ENCODE data around the gene KLHL21. TPM values are rescaled to one million over a fixed set of nuclear protein-coding genes. Genes with fewer than 3 reads are reported as not detected.

Gene KLHL21
- total and polyA plus RNA-seq, 9 of the 15 experiments (the other 6 are each of a cell fraction or from before 2014, with no cell fraction given), result 2.1 to 42.1 (median 17.5) TPM

DNA sequence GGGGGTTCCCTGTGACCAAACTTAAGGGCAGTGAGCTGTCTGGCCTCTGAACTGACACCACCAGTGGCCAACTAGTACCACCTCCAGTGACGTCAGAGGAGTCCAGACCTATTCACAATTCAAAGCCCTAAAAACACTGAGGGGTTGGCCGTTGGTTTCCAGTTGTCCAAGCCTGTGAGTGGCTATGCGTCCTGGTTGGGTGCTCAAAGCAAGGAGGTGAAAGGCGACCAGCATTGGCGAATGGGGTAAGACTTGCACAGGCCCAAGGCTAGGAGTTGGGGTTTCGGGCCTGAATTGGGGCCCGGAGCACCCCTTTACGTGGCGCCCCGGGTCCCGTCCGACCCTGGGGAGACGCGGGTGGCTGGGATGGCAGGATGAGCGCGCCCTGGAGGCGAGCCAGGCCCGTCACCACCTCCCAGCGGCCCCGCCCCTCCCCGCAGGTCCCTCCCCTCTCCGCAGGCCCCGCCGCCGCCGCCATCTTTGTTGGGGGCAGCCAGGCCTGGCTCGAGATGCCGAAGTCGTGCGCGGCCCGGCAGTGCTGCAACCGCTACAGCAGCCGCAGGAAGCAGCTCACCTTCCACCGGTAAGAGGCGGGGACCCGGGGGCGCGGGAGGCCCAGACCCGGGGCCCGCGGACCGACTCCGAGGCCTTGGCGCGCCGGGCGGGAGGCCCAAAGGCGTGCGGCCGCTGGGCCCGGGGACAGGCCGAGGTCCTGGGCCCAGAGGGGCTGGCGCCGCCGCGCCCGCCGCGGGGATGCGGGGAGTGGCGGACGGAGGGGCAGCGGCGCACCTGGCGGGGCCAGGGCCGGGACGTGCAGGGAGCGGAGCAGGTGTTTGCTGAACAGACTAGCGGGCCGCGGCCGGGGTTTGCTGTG, 22.3 kb upstream of the KLHL21 start, which contains the start of gene THAP3 (continued):
- TF ChIP-seq CHCHD3 (CRISPR knock-in tag; IDR thresholded peaks at IDR 0.05), result no peak
- no peak for TF ChIP-seq FOSL1 (tag; conservative IDR thresholded peaks at IDR 0.05)
- no peak for TF ChIP-seq ZFP1 (CRISPR knock-in tag; IDR thresholded peaks at IDR 0.05)
- TF ChIP-seq KLF13 (tag; IDR thresholded peaks at IDR 0.05; ENCODE audit: borderline replicate concordance, low read depth), result peak; percentile 21; the same call in 1 of the 2 replicates
- no peak for TF ChIP-seq WHSC1 (IDR thresholded peaks at IDR 0.05; ENCODE audit: low read length)
- no peak for TF ChIP-seq ZNF324 (CRISPR knock-in tag; IDR thresholded peaks at IDR 0.05)
- no peak for TF ChIP-seq SNRNP70 (optimal IDR thresholded peaks at IDR 0.05; ENCODE audit: low read depth, low read length)
- no peak; the same call in 1 of the 2 replicates for TF ChIP-seq LEF1 (IDR thresholded peaks at IDR 0.05)
- TF ChIP-seq, protein P1, sequence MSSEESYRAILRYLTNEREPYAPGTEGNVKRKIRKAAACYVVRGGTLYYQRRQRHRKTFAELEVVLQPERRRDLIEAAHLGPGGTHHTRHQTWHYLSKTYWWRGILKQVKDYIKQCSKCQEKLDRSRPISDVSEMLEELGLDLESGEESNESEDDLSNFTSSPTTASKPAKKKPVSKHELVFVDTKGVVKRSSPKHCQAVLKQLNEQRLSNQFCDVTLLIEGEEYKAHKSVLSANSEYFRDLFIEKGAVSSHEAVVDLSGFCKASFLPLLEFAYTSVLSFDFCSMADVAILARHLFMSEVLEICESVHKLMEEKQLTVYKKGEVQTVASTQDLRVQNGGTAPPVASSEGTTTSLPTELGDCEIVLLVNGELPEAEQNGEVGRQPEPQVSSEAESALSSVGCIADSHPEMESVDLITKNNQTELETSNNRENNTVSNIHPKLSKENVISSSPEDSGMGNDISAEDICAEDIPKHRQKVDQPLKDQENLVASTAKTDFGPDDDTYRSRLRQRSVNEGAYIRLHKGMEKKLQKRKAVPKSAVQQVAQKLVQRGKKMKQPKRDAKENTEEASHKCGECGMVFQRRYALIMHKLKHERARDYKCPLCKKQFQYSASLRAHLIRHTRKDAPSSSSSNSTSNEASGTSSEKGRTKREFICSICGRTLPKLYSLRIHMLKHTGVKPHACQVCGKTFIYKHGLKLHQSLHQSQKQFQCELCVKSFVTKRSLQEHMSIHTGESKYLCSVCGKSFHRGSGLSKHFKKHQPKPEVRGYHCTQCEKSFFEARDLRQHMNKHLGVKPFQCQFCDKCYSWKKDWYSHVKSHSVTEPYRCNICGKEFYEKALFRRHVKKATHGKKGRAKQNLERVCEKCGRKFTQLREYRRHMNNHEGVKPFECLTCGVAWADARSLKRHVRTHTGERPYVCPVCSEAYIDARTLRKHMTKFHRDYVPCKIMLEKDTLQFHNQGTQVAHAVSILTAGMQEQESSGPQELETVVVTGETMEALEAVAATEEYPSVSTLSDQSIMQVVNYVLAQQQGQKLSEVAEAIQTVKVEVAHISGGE (CRISPR knock-in tag; IDR thresholded peaks at IDR 0.05), result peak in 1 of 3 experiments; percentile 64; a peak in 2 of 6 replicates
- TF ChIP-seq CREM (IDR thresholded peaks at IDR 0.05; ENCODE audit: low read depth), result peak; percentile 84
- TF ChIP-seq ZNF589 (CRISPR knock-in tag; IDR thresholded peaks at IDR 0.05; ENCODE audit: low read depth), result no peak
- TF ChIP-seq NR3C1 (CRISPR knock-in tag; IDR thresholded peaks at IDR 0.05), result no peak
- no peak for TF ChIP-seq ZNF778 (CRISPR knock-in tag; IDR thresholded peaks at IDR 0.05)
- TF ChIP-seq CBX1 (IDR thresholded peaks at IDR 0.05; ENCODE audit: low read depth), result peak; percentile 14; the same call in 1 of the 2 replicates
- 0 out of 2 replicates have a peak, but pooled peaks have one; percentile 69 for TF ChIP-seq STAT6 (CRISPR knock-in tag; IDR thresholded peaks at IDR 0.05)
- TF ChIP-seq TBL1XR1 (IDR thresholded peaks at IDR 0.05; ENCODE audit: low read length in 2 of 2), result no peak; a peak in 1 of 4 replicates
- TF ChIP-seq COPS2 (conservative IDR thresholded peaks at IDR 0.05), result no peak
- TF ChIP-seq SP1 (CRISPR knock-in tag; IDR thresholded peaks at IDR 0.05), result peak; percentile 76
- 0 out of 2 replicates have a peak, but pooled peaks have one; percentile 1 for TF ChIP-seq MXI1 (IDR thresholded peaks at IDR 0.05; ENCODE audit: low read depth, low read length)
- TF ChIP-seq ZNF174 (CRISPR knock-in tag; IDR thresholded peaks at IDR 0.05), result no peak
